Measurements from ENCODE around the gene CGREF1.
A peak's percentile ranks its signal among the peaks of the same experiment; 100 is the strongest.
"Not testable (repeated sequence)": the region's sequence is repeated elsewhere in the genome, so short reads cannot be mapped to it uniquely, and the experiment has no call there.

Gene CGREF1

DNA sequence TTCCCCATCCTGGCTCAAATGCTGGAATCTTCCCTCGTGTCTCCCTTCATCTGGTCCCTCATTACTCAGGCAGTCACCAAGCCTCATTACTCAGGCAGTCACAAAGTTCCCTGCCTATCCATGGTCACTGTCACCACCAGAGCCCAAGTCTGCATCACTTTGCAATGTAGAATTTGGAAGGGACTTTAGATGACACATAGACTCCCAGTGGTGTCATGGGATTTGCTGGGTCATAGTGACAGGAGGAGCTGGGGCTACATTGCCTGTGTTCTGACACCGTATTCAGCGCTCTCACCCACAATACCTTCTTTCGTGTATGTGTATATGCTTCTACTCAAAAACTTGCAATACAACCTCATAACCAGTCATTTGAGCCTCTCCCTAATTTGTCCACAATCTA, 42.6 kb downstream of the CGREF1 start:
- DNase-seq (ENCODE audit: low read depth in 2 of 2), result no peak
- no peak overlapping the region for H3K4me3 ChIP-seq (replicated peaks in 1 of 2; ENCODE audit: low read depth in 2 of 2, low read length in 2 of 2)
- TF ChIP-seq, protein P1, sequence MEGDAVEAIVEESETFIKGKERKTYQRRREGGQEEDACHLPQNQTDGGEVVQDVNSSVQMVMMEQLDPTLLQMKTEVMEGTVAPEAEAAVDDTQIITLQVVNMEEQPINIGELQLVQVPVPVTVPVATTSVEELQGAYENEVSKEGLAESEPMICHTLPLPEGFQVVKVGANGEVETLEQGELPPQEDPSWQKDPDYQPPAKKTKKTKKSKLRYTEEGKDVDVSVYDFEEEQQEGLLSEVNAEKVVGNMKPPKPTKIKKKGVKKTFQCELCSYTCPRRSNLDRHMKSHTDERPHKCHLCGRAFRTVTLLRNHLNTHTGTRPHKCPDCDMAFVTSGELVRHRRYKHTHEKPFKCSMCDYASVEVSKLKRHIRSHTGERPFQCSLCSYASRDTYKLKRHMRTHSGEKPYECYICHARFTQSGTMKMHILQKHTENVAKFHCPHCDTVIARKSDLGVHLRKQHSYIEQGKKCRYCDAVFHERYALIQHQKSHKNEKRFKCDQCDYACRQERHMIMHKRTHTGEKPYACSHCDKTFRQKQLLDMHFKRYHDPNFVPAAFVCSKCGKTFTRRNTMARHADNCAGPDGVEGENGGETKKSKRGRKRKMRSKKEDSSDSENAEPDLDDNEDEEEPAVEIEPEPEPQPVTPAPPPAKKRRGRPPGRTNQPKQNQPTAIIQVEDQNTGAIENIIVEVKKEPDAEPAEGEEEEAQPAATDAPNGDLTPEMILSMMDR (IDR thresholded peaks at IDR 0.05; ENCODE audit: low read depth, low read length), result no peak

DNA sequence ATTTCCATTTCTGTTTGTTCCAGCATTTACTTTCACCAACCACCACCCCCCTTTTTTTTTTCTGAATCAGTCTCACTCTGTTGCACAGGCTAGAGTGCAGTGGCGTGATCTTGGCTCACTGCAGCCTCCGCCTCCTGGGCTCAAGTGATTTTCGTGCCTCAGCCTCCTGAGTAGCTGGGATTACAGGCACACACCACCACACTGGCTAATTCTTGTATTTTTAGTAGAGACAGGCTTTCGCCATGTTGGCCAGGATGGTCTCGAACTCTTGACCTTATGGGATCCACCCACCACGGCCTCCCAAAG, 43.4 kb downstream of the CGREF1 start:
- not testable (repeated sequence) for H3K4me3 ChIP-seq (replicated peaks in 1 of 2; ENCODE audit: low read depth in 2 of 2, low read length in 2 of 2)

DNA sequence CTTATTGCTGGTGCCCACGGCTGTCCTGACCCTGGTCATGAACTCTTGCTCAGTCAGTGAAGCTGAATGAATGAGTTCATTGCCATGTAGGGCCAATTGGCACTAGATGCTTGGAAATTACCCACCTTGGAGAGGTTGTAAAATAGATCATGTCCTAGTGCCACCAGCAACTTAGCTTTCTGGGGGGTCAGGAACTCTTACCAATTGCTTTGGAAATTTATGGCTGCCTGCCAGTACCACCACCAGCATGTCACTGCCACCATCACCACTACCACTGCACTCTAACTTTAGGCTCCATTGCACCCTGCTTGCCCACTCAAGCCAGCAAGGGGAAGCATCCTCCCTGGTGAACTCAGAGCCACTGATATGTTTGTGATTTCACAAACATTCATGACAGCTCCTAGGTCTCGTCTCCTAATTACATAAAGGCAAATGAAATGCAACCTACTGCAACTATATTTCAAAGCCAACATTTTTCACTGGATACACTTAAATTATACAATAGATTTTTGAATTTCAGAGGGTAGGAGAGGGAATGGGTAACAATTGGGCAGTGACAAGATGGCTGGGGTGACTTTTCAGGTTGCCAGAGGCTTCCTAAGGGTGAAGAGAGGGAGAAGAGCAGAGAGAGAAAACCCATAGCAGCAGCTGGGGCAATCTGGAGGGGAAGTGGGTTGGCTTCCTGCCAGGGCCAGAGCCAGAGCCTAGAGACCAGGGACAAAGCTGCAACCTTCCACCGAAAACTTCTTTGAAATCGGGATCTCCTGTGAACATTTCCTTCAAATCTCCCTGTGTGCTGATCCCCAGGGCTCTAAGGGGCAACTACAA, 44.0 kb downstream of the CGREF1 start:
- TF ChIP-seq, protein P1 (IDR thresholded peaks at IDR 0.05; ENCODE audit: low read depth, low read length), result no peak
- no peak overlapping the region for H3K4me3 ChIP-seq (replicated peaks in 1 of 2; ENCODE audit: low read depth in 2 of 2, low read length in 2 of 2)
- peak; percentile 48 to 69 for DNase-seq (ENCODE audit: low read depth in 2 of 2)

More for the DNA sequence above, 43.4 kb downstream of the CGREF1 start:
- not testable (repeated sequence) for DNase-seq (ENCODE audit: low read depth in 2 of 2)

DNA sequence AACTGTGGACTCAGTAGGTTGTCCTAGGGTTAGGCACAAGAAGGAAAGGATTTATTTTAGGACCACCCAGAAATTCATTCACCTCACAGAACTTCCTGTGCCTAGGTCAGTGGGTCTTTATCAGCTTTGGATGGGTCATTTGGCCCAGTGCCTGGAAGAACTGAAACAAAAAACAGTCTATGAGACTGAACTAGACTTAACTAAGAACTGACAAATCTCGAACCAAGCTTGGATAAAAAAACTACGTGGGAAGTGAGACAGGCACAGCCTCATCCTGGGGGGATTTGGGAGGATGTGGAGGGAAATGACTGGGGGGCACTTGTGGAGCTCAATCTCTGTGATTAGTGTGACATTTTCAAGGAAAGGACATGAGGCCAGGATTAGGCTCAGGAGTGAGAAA, 45.1 kb downstream of the CGREF1 start:
- H3K4me3 ChIP-seq (replicated peaks in 1 of 2; ENCODE audit: low read depth in 2 of 2, low read length in 2 of 2), result no peak overlapping the region
- peak in 1 of 2 donors; percentile 36 for DNase-seq (ENCODE audit: low read depth in 2 of 2)
- TF ChIP-seq, protein P1 (IDR thresholded peaks at IDR 0.05; ENCODE audit: low read depth, low read length), result no peak

DNA sequence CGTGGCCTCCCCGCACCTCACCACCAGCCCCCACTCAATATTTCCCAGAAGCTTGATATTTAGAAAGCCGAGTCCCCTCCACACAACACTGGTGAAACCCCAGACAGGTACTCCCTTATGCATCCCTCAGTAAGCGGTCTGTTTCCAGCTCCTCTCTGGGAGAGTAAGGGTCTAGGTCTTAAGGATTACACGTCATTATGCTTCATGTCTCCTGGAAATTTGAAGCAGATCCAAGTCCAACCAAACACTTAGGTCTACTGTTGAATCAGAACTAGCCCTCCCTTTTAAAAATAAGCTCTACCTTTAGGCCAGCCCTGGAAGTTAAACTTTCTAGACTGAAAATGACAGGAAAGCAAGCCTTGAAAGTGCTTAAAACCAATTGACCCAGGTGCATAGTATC, 46.0 kb downstream of the CGREF1 start:
- no peak overlapping the region for H3K4me3 ChIP-seq (replicated peaks in 1 of 2; ENCODE audit: low read depth in 2 of 2, low read length in 2 of 2)
- DNase-seq (ENCODE audit: low read depth in 2 of 2), result peak; percentile 60 to 65
- TF ChIP-seq, protein P1 (IDR thresholded peaks at IDR 0.05; ENCODE audit: low read depth, low read length), result no peak

DNA sequence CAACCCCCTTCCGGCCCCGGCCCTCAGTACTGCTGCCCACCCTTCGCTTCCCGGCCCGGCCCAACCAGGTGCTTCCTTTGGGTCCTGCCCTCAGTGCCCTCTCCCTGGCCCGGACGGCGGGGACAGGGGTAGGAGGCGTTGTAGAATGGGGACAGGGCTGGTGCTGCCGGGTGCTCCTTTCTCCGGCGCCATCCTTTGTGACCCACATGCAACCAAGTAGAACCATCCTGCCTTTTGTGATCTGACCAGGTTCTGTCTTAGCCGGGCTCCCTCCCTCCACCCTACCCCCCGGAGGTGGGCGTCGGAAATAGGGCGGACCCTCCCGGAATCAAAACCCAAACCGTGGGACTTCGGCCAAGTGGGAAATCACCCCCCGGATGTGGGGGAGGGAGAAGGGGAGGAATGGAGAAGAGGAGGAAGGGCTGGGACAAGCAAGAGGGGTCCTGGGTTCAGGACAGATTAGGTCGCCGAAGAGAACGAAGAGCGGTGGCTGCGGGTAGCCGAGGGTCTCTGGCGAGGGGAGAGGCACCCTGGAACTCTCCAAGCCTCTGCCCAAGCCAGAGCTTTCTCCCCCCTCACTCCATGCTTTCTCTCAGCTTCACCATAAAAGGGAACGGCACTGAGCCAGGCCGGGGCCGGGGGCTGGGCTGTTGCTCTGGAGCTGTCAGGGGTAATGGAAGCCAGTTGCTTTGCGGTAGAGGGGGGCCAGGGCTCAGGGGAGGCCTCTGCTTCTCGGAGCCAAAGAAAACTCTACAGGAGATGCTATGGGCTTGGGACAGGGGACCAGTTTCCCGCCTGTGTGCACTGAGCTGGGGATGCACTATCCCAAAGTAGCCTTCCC, 46.7 kb downstream of the CGREF1 start:
- H3K4me3 ChIP-seq (replicated peaks in 1 of 2; ENCODE audit: low read depth in 2 of 2, low read length in 2 of 2), result peak overlapping the region; percentile 54 to 57
- DNase-seq (ENCODE audit: low read depth in 2 of 2), result peak; percentile 49 to 93
- TF ChIP-seq, protein P1 (IDR thresholded peaks at IDR 0.05; ENCODE audit: low read depth, low read length), result no peak

DNA sequence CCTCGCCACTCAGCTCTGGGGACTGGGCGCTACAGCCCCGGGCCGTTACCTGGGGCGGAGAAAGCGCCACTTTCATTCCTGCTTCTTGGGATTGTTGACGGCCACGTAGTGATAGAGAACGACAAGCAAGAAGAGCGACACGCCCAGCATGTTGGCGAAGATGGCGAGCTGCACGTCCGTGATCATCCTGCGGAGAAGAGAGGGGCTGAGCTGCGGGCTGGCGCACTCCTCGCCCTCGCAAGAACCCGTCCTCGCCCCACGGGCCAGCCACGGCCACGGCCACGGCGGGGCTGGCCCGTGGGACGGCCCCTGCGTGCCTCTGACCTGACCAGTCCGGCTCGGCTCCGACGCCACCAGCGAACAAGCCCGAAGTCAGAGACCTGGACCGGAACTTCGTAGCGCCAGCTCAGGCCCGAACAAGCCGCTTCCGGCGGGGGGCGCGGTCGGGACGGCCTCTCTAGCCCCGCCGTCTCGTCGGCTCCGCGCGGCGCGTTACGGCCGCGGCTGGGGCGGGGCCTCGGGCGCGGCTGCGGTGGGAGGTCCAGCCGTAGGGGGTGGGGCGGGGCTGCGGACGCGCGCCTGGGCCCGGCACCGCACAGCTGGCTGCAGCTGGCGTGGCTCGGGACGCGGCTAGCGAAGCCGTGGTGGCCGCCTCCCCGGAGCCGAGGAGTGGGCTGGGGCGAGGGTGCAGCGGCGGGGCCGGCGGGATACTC, 47.5 kb downstream of the CGREF1 start, which contains the start of gene OST4:
OST4 (minus strand) TSS at position 378 of the 713 bp plus-strand sequence.
- TF ChIP-seq, protein P1 (IDR thresholded peaks at IDR 0.05; ENCODE audit: low read depth, low read length), result no peak
- H3K4me3 ChIP-seq (replicated peaks in 1 of 2; ENCODE audit: low read depth in 2 of 2, low read length in 2 of 2), result peak within 1 kb of the TSS; percentile 96 to 100
- peak; percentile 92 to 95 for DNase-seq (ENCODE audit: low read depth in 2 of 2)
